H1 (cell line): ENCODE measurements around the gene ADM5. TPM values are rescaled to one million over a fixed set of nuclear protein-coding genes. Genes with fewer than 3 reads are reported as not detected.
A peak's percentile ranks its signal among the peaks of the same experiment; 100 is the strongest.

ENCODE experiments used
- CTCF ChIA-PET: fragments of 300-600 bp; sonication (Branson Sonifier 250); formaldehyde crosslinking; loops from one replicate; lab custom pipeline; 2021; ENCODE audit not compliant: partially characterized antibody; lab: Charles Lee
- POLR2A ChIA-PET: fragments of 300-600 bp; sonication (Branson Sonifier 250); formaldehyde crosslinking; loops from one replicate; lab custom pipeline; 2021; ENCODE audit warnings: inconsistent platforms; ENCODE audit not compliant: partially characterized antibody; lab: Charles Lee
- DNase-seq, 2 experiments: peaks; one replicate each; pipeline versions ENCODE4 v3.0.0 to v3.0.0-alpha.2; 2010 to 2022; ENCODE audit warnings: low spot score in 2 of 2, low read depth in 1 of 2, mixed read lengths in 1 of 2
- FAIRE-seq: peaks from 2 replicates; lab custom pipeline; 2011; peaks lifted over from hg19 to GRCh38; lab: Jason Lieb, UNC
- H2AFZ ChIP-seq: 2 replicates; pipeline ENCODE4 v1.8.1; 2012; ENCODE audit warnings: low read length, inconsistent platforms
- H2AK5ac ChIP-seq: 2 replicates; pipeline ENCODE4 v1.6.1; 2013; ENCODE audit warnings: low read depth, low read length
- H2BK120ac ChIP-seq: replicated peaks from 2 replicates; pipeline ENCODE3; 2013; ENCODE audit warnings: low read depth, low read length, inconsistent platforms
- H2BK12ac ChIP-seq: 2 replicates; pipeline ENCODE4 v1.6.1; 2013; ENCODE audit warnings: low read depth, low read length
- H2BK15ac ChIP-seq: 2 replicates; pipeline ENCODE4 v1.6.1; 2013; ENCODE audit warnings: low read length
- H2BK20ac ChIP-seq: 2 replicates; pipeline ENCODE4 v1.6.1; 2013; ENCODE audit warnings: low read length
- H2BK5ac ChIP-seq: 2 replicates; pipeline ENCODE4 v1.6.1; 2013; ENCODE audit warnings: low read depth, low read length
- H3K14ac ChIP-seq: 2 replicates; pipeline ENCODE4 v1.6.1; 2013; ENCODE audit warnings: inconsistent platforms; ENCODE audit not compliant: insufficient read length
- H3K18ac ChIP-seq: 2 replicates; pipeline ENCODE4 v1.6.1; 2013; ENCODE audit warnings: low read length; ENCODE audit errors: extremely low read depth
- H3K23ac ChIP-seq: 2 replicates; pipeline ENCODE4 v1.6.1; 2013; ENCODE audit warnings: inconsistent platforms; ENCODE audit not compliant: insufficient read length
- H3K23me2 ChIP-seq: 2 replicates; pipeline ENCODE4 v1.6.1; 2013; ENCODE audit warnings: low read depth, low read length
- H3K27ac ChIP-seq: 2 replicates; pipeline ENCODE4 v1.6.1; 2011; ENCODE audit warnings: low read depth, low read length, inconsistent platforms
- H3K27me3 ChIP-seq, 4 experiments: replicated peaks in 1 of 4; 1 replicate in 1 of 4; 2 replicates in 3 of 4; pipeline versions ENCODE4 v1.6.1 to v1.8.1; 2011 to 2013; ENCODE audit warnings: low read length in 3 of 4, mild to moderate bottlenecking in 3 of 4, inconsistent platforms in 2 of 4, mixed read lengths in 2 of 4, moderate library complexity in 1 of 4; ENCODE audit not compliant: control insufficient read depth in 3 of 4, insufficient read depth in 3 of 4; ENCODE audit errors: extremely low read depth in 1 of 4
- H3K36me3 ChIP-seq, 4 experiments: 2 replicates each; pipeline versions ENCODE4 v1.6.1 to v1.8.1; 2011 to 2013; ENCODE audit warnings: mild to moderate bottlenecking in 4 of 4, low read length in 3 of 4, moderate library complexity in 2 of 4, control low read depth in 1 of 4, inconsistent platforms in 1 of 4; ENCODE audit not compliant: insufficient read depth in 4 of 4, control insufficient read depth in 2 of 4
- H3K4ac ChIP-seq: replicated peaks from 2 replicates; pipeline ENCODE3; 2013; ENCODE audit warnings: low read length, low read depth, mixed read lengths, inconsistent platforms; ENCODE audit not compliant: insufficient read length
- H3K4me1 ChIP-seq, 4 experiments: replicated peaks in 1 of 4; 1 replicate in 1 of 4; 2 replicates in 3 of 4; pipeline versions ENCODE4 v1.6.1 to v1.8.1; 2011 to 2013; ENCODE audit warnings: low read length in 3 of 4, inconsistent platforms in 2 of 4, mixed read lengths in 1 of 4; ENCODE audit not compliant: insufficient read depth in 4 of 4, control insufficient read depth in 3 of 4
- H3K4me2 ChIP-seq, 2 experiments: 2 replicates each; pipeline versions ENCODE4 v1.6.1 to v1.8.1; 2011 to 2013; ENCODE audit warnings: low read depth in 2 of 2, low read length in 2 of 2, control low read depth in 1 of 2, inconsistent platforms in 1 of 2, mild to moderate bottlenecking in 1 of 2; ENCODE audit not compliant: insufficient read depth in 1 of 2
- H3K4me3 ChIP-seq, 4 experiments: fragments of 200-600, 300-600 bp in 1 of 4; sonication (generic), shearing (Covaris generic), sonication (Bioruptor Twin) in 1 of 4; 2 replicates each; pipeline versions ENCODE4 v1.5.1 to v1.8.1; 2011 to 2016; ENCODE audit warnings: low read length in 4 of 4, low read depth in 3 of 4, control low read depth in 2 of 4, inconsistent platforms in 2 of 4, mild to moderate bottlenecking in 2 of 4, mixed read lengths in 1 of 4, moderate library complexity in 1 of 4; ENCODE audit not compliant: insufficient read depth in 2 of 4; ENCODE audit errors: extremely low read depth in 1 of 4
- H3K56ac ChIP-seq: replicated peaks from 2 replicates; pipeline ENCODE3; 2013; ENCODE audit warnings: low read depth, mild to moderate bottlenecking, mixed read lengths, low read length, inconsistent platforms; ENCODE audit not compliant: insufficient read length
- H3K79me1 ChIP-seq: 2 replicates; pipeline ENCODE4 v1.6.1; 2013; ENCODE audit warnings: low read depth, low read length, control low read depth
- H3K79me2 ChIP-seq, 2 experiments: 2 replicates each; pipeline versions ENCODE4 v1.6.1 to v1.8.1; 2012 to 2013; ENCODE audit warnings: low read length in 2 of 2, mild to moderate bottlenecking in 2 of 2, inconsistent platforms in 1 of 2; ENCODE audit not compliant: insufficient read depth in 2 of 2, control insufficient read depth in 1 of 2
- H3K9ac ChIP-seq, 4 experiments: replicated peaks in 1 of 4; 1 replicate in 1 of 4; 2 replicates in 3 of 4; pipeline versions ENCODE4 v1.6.1 to v1.8.1; 2011 to 2013; ENCODE audit warnings: low read depth in 3 of 4, low read length in 3 of 4, control low read depth in 2 of 4, mild to moderate bottlenecking in 2 of 4, moderate library complexity in 2 of 4, inconsistent platforms in 1 of 4; ENCODE audit errors: extremely low read depth in 1 of 4
- H3K9me3 ChIP-seq, 2 experiments: 2 replicates each; pipeline versions ENCODE4 v1.6.1 to v1.8.1; 2012 to 2013; ENCODE audit warnings: mild to moderate bottlenecking in 2 of 2, moderate library complexity in 2 of 2, control low read depth in 1 of 2, inconsistent platforms in 1 of 2, low read depth in 1 of 2, low read length in 1 of 2, mixed read lengths in 1 of 2; ENCODE audit not compliant: insufficient read depth in 2 of 2
- H4K20me1 ChIP-seq, 2 experiments: replicated peaks in 1 of 2; 2 replicates each; pipeline versions ENCODE3 to v1.8.1; 2011 to 2013; ENCODE audit warnings: inconsistent platforms in 2 of 2, low read length in 2 of 2, mild to moderate bottlenecking in 1 of 2; ENCODE audit not compliant: insufficient read depth in 2 of 2, control insufficient read depth in 1 of 2
- H4K5ac ChIP-seq: 2 replicates; pipeline ENCODE4 v1.6.1; 2013; ENCODE audit warnings: low read length, low read depth, mixed read lengths, inconsistent platforms; ENCODE audit not compliant: insufficient read length
- H4K8ac ChIP-seq: 2 replicates; pipeline ENCODE4 v1.8.0; 2013; ENCODE audit warnings: mild to moderate bottlenecking, moderate library complexity, low read length, inconsistent platforms; ENCODE audit not compliant: insufficient read depth; ENCODE audit errors: extremely low read depth
- H4K91ac ChIP-seq: replicated peaks from 2 replicates; pipeline ENCODE3; 2013; ENCODE audit warnings: low read length, mixed read lengths, inconsistent platforms; ENCODE audit not compliant: insufficient read length
- CHD1 ChIP-seq: IDR thresholded peaks from 2 replicates; pipeline ENCODE4 v1.6.1; 2012; ENCODE audit warnings: low read depth, low read length, improper control_type of control experiment
- GABPA ChIP-seq: IDR thresholded peaks from 2 replicates; pipeline ENCODE4 v1.6.1; 2011; ENCODE audit warnings: mild to moderate bottlenecking, low read length, moderate library complexity, borderline replicate concordance; ENCODE audit not compliant: insufficient read depth
- KDM1A ChIP-seq: fragments of 200-600, 300-600 bp; sonication (generic); IDR thresholded peaks from 2 replicates; pipeline ENCODE4 v1.7.1; 2016; ENCODE audit warnings: mild to moderate bottlenecking, low read length, borderline replicate concordance
- KDM4A ChIP-seq: IDR thresholded peaks from one replicate; pipeline ENCODE4 v1.7.1; 2012; ENCODE audit warnings: low read depth, mild to moderate bottlenecking, moderate library complexity, low read length, inconsistent platforms; ENCODE audit not compliant: severe bottlenecking
- NRF1 ChIP-seq: IDR thresholded peaks from 2 replicates; pipeline ENCODE4 v1.6.1; 2011; ENCODE audit warnings: mild to moderate bottlenecking, low read depth, low read length, improper control_type of control experiment
- POLR2AphosphoS5 ChIP-seq: IDR thresholded peaks from 2 replicates; pipeline ENCODE4 v1.6.1; 2011; ENCODE audit warnings: low read depth, low read length
- SIN3A ChIP-seq, 2 experiments: IDR thresholded peaks in 1 of 2; conservative IDR thresholded peaks in 1 of 2; 2 replicates each; pipeline ENCODE4 v1.6.1; 2011 to 2012; ENCODE audit warnings: low read length in 2 of 2, improper control_type of control experiment in 1 of 2, low read depth in 1 of 2, mild to moderate bottlenecking in 1 of 2
- SP1 ChIP-seq: IDR thresholded peaks from 2 replicates; pipeline ENCODE4 v1.6.1; 2011; ENCODE audit warnings: low read depth, low read length
- WGBS, 2 experiments: shearing (Covaris generic) in 1 of 2; methylation state at CpG; one replicate each; pipeline versions ENCODE4 v1.1.6 to v1.1.7; 2013 to 2015; ENCODE audit warnings: low lambda C conversion rate in 2 of 2, mixed read lengths in 2 of 2, inconsistent platforms in 1 of 2, low coverage in 1 of 2, missing lambda C conversion rate in 1 of 2; ENCODE audit not compliant: insufficient replicate concordance in 2 of 2, insufficient coverage in 1 of 2, insufficient read length in 1 of 2; ENCODE audit errors: extremely low coverage in 1 of 2, missing lambda C conversion rate in 1 of 2; 5-methylcytosine and 5-hydroxymethylcytosine counted together
- polyA plus RNA-seq, 7 experiments: library from polyadenylated mRNA; depleted of rRNA in 3 of 7; stranded (reverse) in 5 of 7; unstranded in 2 of 7; fragments of >200 nt in 5 of 7; fragments of 200-250 nt in 2 of 7; gene quantifications; 1 replicate in 5 of 7; 2 replicates in 1 of 7; 4 replicates in 1 of 7; pipeline versions ENCODE4 v1.2.1 to v1.2.3, GENCODE V29; 2011 to 2013; ENCODE audit warnings: missing spikeins in 2 of 7, mixed read lengths in 2 of 7
- total RNA-seq: library from RNA; stranded (reverse); fragmentation: NEBNext Ultra II Directional; extraction: Animal tissue kit (Norgen Biotek cat#: 25700); gene quantifications from 2 replicates; pipeline ENCODE4 v1.2.1, GENCODE V29; 2021
- TF ChIP-seq, protein P1 (sequence below): IDR thresholded peaks from 2 replicates; pipeline ENCODE4 v1.6.1; 2012; ENCODE audit warnings: inconsistent platforms

The ADM5 gene
- total and polyA plus RNA-seq, 2 of the 8 experiments (the other 6 are each of a cell fraction or from before 2014, with no cell fraction given): 2.5 to 2.6 TPM

DNA sequence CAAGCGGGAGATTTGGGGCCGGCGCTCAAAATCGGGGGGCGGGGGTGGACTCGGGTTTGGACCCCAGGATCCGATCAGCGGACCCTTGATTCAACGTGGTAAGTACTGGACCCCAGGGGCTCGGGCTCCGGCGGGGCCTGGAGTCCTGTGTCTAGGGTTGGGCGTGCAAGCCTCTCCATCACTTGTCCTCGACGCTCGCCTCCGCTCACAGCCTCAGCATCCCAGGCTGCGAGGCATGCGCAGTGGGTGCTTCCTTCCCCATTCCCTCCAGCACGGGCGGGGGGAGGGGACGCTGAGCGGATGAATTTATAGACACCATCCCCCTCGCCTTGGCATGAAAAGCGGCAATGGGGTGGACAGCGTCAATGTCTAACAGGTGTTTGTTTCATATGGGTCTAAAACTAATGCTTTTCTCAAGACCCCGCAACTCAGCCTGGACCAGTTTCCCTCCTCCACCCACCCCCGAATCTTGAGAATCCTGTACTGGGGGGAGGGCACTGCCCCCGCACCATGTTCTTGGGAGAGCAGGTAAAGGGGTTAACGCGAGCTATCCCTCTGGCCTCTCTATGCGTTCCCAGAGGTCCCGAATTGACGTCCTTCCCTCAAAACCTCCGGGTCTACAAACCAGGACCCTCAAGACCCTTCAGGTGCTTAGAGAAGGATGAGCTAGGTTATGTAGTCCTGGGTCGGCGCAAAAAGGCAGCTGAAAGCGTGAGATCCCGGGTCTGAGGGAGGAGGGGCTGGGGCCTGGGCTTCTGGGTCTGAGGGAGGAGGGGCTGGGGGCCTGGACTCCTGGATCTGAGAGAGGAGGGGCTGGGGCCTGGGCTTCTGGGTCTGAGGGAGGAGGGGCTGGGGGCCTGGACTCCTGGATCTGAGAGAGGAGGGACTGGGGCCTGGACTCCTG, 2.1 kb downstream of the ADM5 start:
- FAIRE-seq: no peak
- ChIA-PET POLR2A (interaction anchor here (0.6 to 12.2 kb wide), 30 partner anchors 8 to 496 kb away, joined by 3 to 168 read pairs (median 4); partner anchors contain the start of genes AKT1S1, AP2A1, BCL2L12 and IRF3), CTCF (interaction anchor here (1.2 to 3.4 kb wide), 7 partner anchors 11 to 114 kb away, joined by 4 to 11 read pairs (median 5); no protein-coding TSS in a partner anchor)
- TF ChIP-seq KDM4A: peak; percentile 40
- TF ChIP-seq SIN3A (conservative IDR thresholded peaks at IDR 0.05 in 1 of 2, IDR thresholded peaks at IDR 0.05 in 1 of 2; ENCODE audit: low read depth in 1 of 2, low read length in 2 of 2): 0 out of 4 replicates have a peak, but pooled peaks of 1 of the 2 experiments have one; percentile 36
- TF ChIP-seq CHD1: no peak
- peak; percentile 72; the same call in 1 of the 2 replicates for TF ChIP-seq KDM1A
- 0 out of 2 replicates have a peak, but pooled peaks have one; percentile 4 for TF ChIP-seq SP1
- TF ChIP-seq GABPA: no peak
- TF ChIP-seq NRF1: peak; percentile 71
- TF ChIP-seq, protein P1, sequence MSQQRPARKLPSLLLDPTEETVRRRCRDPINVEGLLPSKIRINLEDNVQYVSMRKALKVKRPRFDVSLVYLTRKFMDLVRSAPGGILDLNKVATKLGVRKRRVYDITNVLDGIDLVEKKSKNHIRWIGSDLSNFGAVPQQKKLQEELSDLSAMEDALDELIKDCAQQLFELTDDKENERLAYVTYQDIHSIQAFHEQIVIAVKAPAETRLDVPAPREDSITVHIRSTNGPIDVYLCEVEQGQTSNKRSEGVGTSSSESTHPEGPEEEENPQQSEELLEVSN: peak; percentile 65
- TF ChIP-seq POLR2AphosphoS5: 0 out of 2 replicates have a peak, but pooled peaks have one; percentile 1

More for the DNA sequence above, 2.1 kb downstream of the ADM5 start:
- H3K27me3 ChIP-seq: no peaks in the 10 kb centered on the region
- peaks cover 0 to 9% of the 10 kb centered on the region in 2 experiments; a peak in 1 of 4 replicates for H3K79me2 ChIP-seq
- H3K23ac ChIP-seq: no peak overlapping the region
- H2BK5ac ChIP-seq: peak overlapping the region; percentile 44; the same call in 1 of the 2 replicates
- H3K9me3 ChIP-seq: no peaks in the 10 kb centered on the region
- no peaks in the 10 kb centered on the region for H3K79me1 ChIP-seq
- peak overlapping the region; percentile 15 for H4K91ac ChIP-seq
- H2BK20ac ChIP-seq: no peak overlapping the region
- peak overlapping the region; percentile 87 for H4K5ac ChIP-seq
- H3K36me3 ChIP-seq: peaks cover 3 to 22% (median 7%) of the 10 kb centered on the region in 4 experiments; a peak in 6 of 8 replicates
- peak overlapping the region; percentile 86 for H3K4ac ChIP-seq
- no peak overlapping the region for H3K14ac ChIP-seq
- peak overlapping the region; percentile 88 to 94 (median 92) for H3K4me3 ChIP-seq
- no peak overlapping the region for H2AK5ac ChIP-seq
- H2BK12ac ChIP-seq: no peak overlapping the region
- no peak overlapping the region for H2BK120ac ChIP-seq
- no peak overlapping the region for H3K27ac ChIP-seq
- DNase-seq: peak in 1 of 2 experiments; percentile 84
- 3% methylated on average over 37 of the region's 39 CpGs; no CpG with 5 or more reads in 1 of the 2 experiments for WGBS, 2 experiments
- H3K4me2 ChIP-seq: peak overlapping the region; percentile 93 to 99
- peak overlapping the region; percentile 92; the same call in 1 of the 2 replicates for H2BK15ac ChIP-seq
- H2AFZ ChIP-seq: peak overlapping the region; percentile 28; the same call in 1 of the 2 replicates
- H3K4me1 ChIP-seq: peaks cover 0 to 25% (median 13%) of the 10 kb centered on the region in 4 experiments; a peak in 6 of 7 replicates
- peaks cover 0 to 16% of the 10 kb centered on the region in 2 experiments for H4K20me1 ChIP-seq
- H3K23me2 ChIP-seq: peaks cover 20% of the 10 kb centered on the region
- peak overlapping the region; percentile 14 for H3K56ac ChIP-seq
- peak overlapping the region; percentile 91 for H3K18ac ChIP-seq
- no peak overlapping the region for H4K8ac ChIP-seq
- H3K9ac ChIP-seq: peak overlapping the region in 3 of 4 experiments; percentile 0 to 32 (median 2); a peak in 4 of 7 replicates
